ENCODE results near the gene MFAP4.
"Not testable (repeated sequence)": the region's sequence is repeated elsewhere in the genome, so short reads cannot be mapped to it uniquely, and the experiment has no call there.

DNA sequence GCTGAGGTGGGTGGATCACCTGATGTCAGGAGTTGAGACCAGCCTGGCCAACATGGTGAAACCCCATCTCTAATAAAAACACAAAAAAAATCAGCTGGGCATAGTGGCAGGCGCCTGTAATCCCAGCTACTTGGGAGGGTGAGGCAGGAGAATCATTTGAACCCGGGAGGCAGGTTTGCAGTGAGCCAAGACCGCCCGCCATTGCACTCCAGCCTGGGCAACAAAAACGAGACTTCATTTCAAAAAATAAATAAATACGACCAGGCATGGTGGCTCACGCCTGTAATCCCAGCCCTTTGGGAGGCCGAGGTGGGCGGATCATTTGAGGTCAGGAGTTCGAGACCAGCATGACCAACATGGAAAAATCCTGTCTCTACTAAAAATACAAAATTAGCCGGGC lies 33.6 kb downstream of the MFAP4 start:
- not testable (repeated sequence) for TF ChIP-seq CTCF, POLR2A (IDR thresholded peaks at IDR 0.05)
